HG02970 (cell line): ENCODE measurements around the gene EML3.
"Not testable (repeated sequence)": the region's sequence is repeated elsewhere in the genome, so short reads cannot be mapped to it uniquely, and the experiment has no call there.

Experiments used
- ATAC-seq: cut with Tn5 transposase; IDR thresholded peaks from one replicate; pipeline ENCODE4 v1.9.1; 2021; ENCODE audit warnings: mild to moderate bottlenecking, moderate library complexity, moderate number of reproducible peaks; ENCODE audit not compliant: unreplicated experiment, low FRiP score

EML3 gene

DNA sequence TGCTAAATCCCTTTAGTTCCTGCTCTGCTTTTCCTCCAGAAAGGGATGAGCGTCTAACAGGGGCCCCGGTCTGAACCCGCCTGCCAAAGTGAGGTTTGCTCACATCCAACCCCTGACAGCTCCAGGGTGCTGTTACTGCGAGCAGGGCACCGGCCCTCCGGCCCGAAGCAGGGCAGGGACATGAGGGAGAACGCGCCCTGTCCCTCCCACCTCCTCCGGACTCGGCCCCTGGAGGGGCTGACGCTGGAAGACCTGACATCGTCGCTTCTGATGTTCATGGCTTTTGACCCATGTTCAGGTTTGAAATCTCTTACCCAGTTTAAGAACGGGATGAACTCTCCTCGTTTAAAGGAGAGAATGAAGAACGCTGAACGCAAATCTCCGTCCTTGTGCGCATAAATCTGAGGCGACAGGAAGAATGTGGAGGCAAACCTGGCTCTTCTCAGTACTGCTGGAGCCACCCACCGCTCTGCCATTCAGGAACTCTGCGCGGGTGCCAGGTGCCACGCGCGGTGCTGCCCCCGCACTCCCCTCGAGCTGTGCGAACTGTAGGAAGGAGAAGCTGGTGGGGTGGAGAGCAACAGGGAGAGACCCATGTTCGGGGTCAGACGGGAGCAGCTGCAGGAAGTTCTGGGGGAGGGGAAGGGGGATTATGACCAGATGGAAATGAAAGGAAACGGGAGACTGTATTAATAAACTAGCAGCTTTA is 38.1 kb downstream of the EML3 start:
- ATAC-seq: peak; percentile 6

GRCh38 chr11:62573592-62574362 is 38.8 kb downstream of the EML3 start, which contains the start of gene EEF1G:
TSS of gene EEF1G (minus strand) at chr11:62573891. CDS start at chr11:62573842, 49 bp downstream.
- ATAC-seq: peak; percentile 92

GRCh38 chr11:62573006-62573591 is 39.5 kb downstream of the EML3 start:
- ATAC-seq: no peak

DNA sequence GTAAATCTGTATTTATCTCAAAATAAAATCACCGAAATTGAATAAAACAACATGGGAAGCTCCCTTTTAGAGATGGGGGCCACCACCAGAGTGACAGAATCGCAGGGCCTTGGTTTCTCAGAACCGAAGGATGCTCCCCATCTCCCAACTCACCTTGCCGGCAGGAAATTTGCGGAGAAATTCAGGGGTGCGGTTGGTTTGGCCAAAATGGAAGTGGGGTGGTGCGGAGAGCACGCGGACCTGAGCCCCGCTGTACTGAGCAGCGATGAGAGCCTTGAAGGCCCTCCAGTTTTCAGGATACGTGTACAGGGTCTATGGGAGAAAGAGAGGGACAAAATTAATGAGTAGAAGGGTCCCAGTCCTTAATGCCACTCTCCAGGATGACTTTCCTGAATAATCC is 40.1 kb downstream of the EML3 start:
- ATAC-seq: no peak

DNA sequence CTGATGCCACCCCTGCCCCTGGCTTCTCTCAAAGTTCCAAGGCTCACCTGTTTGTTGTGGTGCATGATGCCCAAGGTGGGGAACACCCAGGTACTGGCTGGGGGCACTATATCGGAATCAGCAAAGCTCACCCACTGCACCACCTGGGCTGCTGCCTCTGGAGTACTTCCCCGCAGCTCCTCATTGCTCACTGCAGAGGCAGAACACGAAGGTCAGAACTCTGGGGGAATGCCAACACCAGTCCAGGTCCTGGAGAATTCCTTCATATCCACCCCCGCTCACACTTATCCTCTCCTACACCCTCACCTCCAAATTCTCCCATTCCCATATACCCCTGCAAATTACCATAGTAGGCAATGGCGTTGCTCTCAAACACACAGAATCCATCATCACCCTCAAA is 41.1 kb downstream of the EML3 start:
- ATAC-seq: not testable (repeated sequence)

- not testable (repeated sequence) for ATAC-seq
Measured at GRCh38 chr11:62570903-62571302, 41.7 kb downstream of the EML3 start.

DNA sequence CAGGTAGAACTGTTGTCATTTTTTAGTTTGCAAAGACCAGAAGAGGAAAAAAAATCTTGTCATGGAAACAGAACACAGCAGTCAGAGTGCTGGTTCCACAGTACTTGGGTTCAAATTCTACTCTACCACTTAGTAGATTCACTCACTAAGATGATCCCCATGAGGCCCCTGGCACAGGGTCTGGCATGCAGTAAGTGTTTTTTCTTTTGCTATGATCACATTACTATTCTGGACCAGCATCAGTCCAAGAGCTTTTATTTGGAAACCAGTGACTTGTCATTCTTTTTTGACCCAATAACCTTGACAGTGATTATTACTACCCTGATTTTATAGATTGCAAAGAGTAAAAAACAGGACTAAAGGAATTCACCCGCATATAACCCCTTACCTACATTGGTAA is 43.0 kb downstream of the EML3 start:
- ATAC-seq: no peak

- ATAC-seq: no peak
Measured at GRCh38 chr11:62567018-62567633, 45.4 kb downstream of the EML3 start.

GRCh38 chr11:62566247-62566646 is 46.3 kb downstream of the EML3 start:
- no peak for ATAC-seq

DNA sequence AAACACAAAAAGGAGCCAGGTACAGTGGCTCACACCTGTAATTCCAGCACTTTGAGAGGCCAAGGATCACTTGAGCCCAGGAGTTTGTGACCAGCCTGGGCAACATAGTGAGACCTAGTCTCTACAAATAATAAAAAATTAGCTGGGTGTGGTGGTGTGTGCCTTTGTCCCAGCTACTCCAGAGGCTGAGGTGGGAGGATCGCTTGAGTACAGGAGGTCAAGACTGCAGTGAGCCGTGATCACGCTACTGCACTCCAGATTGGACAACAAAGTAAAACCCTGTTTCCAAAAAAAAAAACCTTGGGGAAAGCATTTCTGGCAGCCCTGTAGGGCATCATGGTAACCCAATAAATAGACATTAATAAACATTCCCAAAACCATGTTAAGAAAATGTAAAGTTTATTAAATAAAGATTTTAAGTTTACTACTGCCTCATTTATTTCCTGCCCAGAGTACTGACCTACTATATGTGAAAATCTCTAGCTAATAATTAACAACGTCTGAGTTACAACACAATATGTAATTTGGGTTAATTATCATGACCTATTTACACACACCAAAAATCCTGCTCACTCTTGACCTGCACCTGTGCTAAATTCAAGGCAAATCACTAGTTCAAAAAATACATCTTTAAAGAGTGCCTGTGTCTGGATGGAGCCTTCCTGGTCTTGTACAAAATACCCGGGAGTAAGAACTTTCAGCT is 47.3 kb downstream of the EML3 start:
- no peak for ATAC-seq

DNA sequence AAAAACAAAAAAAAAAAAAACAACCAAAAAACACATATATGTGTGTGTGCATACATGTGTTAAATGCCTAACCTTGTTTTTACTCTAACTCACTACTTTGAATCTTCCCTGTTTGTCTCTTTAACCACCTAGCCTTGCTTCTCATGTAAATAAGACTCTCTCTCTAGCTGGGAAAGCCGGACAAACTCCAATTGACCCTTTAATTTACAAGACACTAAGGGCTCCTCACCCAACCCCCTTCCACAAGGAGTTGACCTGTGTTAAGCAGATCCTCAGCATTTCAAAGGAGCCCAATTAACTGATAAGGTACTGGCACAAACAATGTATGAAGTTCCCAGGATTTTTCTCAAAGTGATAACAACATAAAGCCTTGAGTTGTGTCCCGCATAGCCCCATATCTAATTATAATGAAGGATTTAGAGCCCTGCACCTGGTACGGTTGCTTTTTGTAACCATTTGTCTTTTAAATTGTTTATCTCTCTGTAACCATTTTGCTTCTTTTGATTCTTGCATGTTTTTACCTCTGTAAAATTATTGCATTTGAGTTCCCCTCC is 50.8 kb downstream of the EML3 start:
- not testable (repeated sequence) for ATAC-seq

- no peak for ATAC-seq
Measured at GRCh38 chr11:62560566-62561103, 51.9 kb downstream of the EML3 start.

DNA sequence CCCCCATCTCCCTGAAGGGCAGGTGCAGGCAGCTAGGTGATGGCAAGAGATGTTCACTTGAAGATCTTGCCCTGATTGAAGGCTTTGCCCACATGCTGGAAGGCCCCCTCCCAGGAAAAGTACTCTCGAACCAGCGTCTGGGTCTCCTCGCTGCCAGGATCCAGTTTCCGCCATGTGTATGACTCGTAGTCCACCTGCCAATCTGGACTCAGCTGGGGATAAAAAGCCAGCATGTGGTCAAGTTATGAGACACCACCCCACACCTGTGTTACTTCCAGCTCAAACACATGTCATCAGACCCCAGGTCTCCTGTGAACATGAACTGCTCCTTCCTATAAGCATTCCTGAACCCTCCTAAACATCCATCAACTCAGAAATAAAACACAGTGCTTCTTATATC is 52.9 kb downstream of the EML3 start:
- ATAC-seq: not testable (repeated sequence)

DNA sequence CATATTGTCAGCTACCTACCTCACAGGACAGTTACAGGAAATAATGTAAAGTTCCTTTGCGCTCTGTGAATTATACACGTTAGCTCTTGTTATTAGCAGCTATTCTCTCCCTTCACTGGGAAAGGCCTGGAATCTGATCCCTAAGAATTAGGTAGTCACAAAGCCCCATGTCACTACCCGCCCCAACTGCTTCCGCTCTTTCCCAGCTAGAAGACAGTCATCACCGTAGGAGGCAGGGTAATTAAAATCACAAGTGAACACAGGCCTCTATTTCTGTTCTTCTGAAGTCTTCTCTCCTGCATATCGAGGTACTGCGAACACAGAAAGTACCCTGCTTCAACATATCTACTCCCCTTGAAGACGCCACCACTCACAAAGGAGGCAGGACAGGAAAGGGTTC is 53.4 kb downstream of the EML3 start:
- ATAC-seq: no peak

GRCh38 chr11:62558669-62559068 is 53.9 kb downstream of the EML3 start:
- no peak for ATAC-seq

- ATAC-seq: no peak
Measured at GRCh38 chr11:62556875-62557631, 55.5 kb downstream of the EML3 start.

- no peak for ATAC-seq
Measured at GRCh38 chr11:62556108-62556874, 56.3 kb downstream of the EML3 start.

- no peak for ATAC-seq
Measured at GRCh38 chr11:62555464-62556107, 57.0 kb downstream of the EML3 start.
